ENCODE measurements around the gene HOXD13.

GRCh38 chr2:176082525-176082823 lies 10.0 kb upstream of the HOXD13 start:
- TF ChIP-seq GATA2 (IDR thresholded peaks at IDR 0.05; ENCODE audit: insufficient read depth, insufficient read length, low read depth, low read length) (no peak), POLR2AphosphoS5 (IDR thresholded peaks at IDR 0.05; ENCODE audit: insufficient read depth, low read depth, low read length) (no peak), MYC (IDR thresholded peaks at IDR 0.05; ENCODE audit: low read depth, low read length) (no peak), POLR2A (IDR thresholded peaks at IDR 0.05; ENCODE audit: low read depth, low read length) (no peak), EZH2 (IDR thresholded peaks at IDR 0.05; ENCODE audit: borderline replicate concordance, low read depth, low read length, severe bottlenecking) (no peak)
- TF ChIP-seq, protein P1, sequence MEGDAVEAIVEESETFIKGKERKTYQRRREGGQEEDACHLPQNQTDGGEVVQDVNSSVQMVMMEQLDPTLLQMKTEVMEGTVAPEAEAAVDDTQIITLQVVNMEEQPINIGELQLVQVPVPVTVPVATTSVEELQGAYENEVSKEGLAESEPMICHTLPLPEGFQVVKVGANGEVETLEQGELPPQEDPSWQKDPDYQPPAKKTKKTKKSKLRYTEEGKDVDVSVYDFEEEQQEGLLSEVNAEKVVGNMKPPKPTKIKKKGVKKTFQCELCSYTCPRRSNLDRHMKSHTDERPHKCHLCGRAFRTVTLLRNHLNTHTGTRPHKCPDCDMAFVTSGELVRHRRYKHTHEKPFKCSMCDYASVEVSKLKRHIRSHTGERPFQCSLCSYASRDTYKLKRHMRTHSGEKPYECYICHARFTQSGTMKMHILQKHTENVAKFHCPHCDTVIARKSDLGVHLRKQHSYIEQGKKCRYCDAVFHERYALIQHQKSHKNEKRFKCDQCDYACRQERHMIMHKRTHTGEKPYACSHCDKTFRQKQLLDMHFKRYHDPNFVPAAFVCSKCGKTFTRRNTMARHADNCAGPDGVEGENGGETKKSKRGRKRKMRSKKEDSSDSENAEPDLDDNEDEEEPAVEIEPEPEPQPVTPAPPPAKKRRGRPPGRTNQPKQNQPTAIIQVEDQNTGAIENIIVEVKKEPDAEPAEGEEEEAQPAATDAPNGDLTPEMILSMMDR (IDR thresholded peaks at IDR 0.05; ENCODE audit: extremely low read depth in 1 of 2, insufficient read depth in 1 of 2, low read depth in 1 of 2, low read length in 2 of 2) = no peak
